HepG2 (cell line): ENCODE data around the gene GLTPD2. TPM values are rescaled to one million over a fixed set of nuclear protein-coding genes. Genes with fewer than 3 reads are reported as not detected.
A peak's percentile ranks its signal among the peaks of the same experiment; 100 is the strongest.

Experiments
- AHR ChIP-seq: IDR thresholded peaks from 2 replicates; pipeline ENCODE4 v1.6.1; 2018; ENCODE audit warnings: missing genetic modification reagents, missing compliant biosample characterization
- CHD2 ChIP-seq: IDR thresholded peaks from 2 replicates; pipeline ENCODE4 v1.6.1; 2011; ENCODE audit warnings: low read depth, low read length, improper control_type of control experiment
- ELF3 ChIP-seq: IDR thresholded peaks from 2 replicates; pipeline ENCODE4 v1.6.1; 2016; ENCODE audit warnings: missing genetic modification reagents, missing compliant biosample characterization
- ERF ChIP-seq: IDR thresholded peaks from 2 replicates; pipeline ENCODE4 v1.6.1; 2018; ENCODE audit warnings: missing biosample characterization, missing genetic modification reagents
- HNF4G ChIP-seq, 2 experiments: sonication (generic) in 1 of 2; formaldehyde crosslinking in 1 of 2; IDR thresholded peaks; 2 replicates each; pipeline versions ENCODE4 v1.4.0 to v1.6.1; 2011 to 2020; ENCODE audit warnings: borderline replicate concordance in 2 of 2, low read depth in 2 of 2, mild to moderate bottlenecking in 2 of 2, low read length in 1 of 2, missing genetic modification reagents in 1 of 2, moderate library complexity in 1 of 2
- KDM1A ChIP-seq: IDR thresholded peaks from 2 replicates; pipeline ENCODE4 v1.6.1; 2016; ENCODE audit warnings: missing compliant biosample characterization
- MEIS1 ChIP-seq: sonication (generic); formaldehyde crosslinking; IDR thresholded peaks from 2 replicates; pipeline ENCODE4 v1.9.0; 2021; ENCODE audit warnings: mild to moderate bottlenecking, missing genetic modification reagents, moderate library complexity, borderline replicate concordance
- MYNN ChIP-seq: sonication (generic); formaldehyde crosslinking; IDR thresholded peaks from 2 replicates; pipeline ENCODE4 v1.4.0; 2020; ENCODE audit warnings: mild to moderate bottlenecking, low read depth, missing genetic modification reagents
- WIZ ChIP-seq: sonication (generic); formaldehyde crosslinking; IDR thresholded peaks from 2 replicates; pipeline ENCODE4 v1.5.1; 2020; ENCODE audit warnings: mild to moderate bottlenecking, missing genetic modification reagents
- polyA plus RNA-seq, 8 experiments: library from polyadenylated mRNA; depleted of rRNA in 3 of 8; stranded (reverse) in 7 of 8; unstranded in 1 of 8; fragments of >200 nt; fragmentation: Illumina TruSeq in 4 of 8; extraction: Trizol in 4 of 8; gene quantifications; 2 replicates each; pipeline versions ENCODE4 v1.2.1 to v1.2.3, GENCODE V29; 2011 to 2016; ENCODE audit warnings: low read depth in 4 of 8, missing spikeins in 1 of 8, mixed read lengths in 1 of 8; ENCODE audit not compliant: insufficient read depth in 1 of 8
- total RNA-seq, 5 experiments: library from RNA; depleted of rRNA; stranded (reverse); fragments of >200 nt; fragmentation: Illumina TruSeq; extraction: Trizol; gene quantifications; 2 replicates each; pipeline ENCODE4 v1.2.3, GENCODE V29; 2016; ENCODE audit warnings: low read depth in 1 of 5
- TF ChIP-seq, protein P1 (sequence below): sonication (generic); formaldehyde crosslinking; IDR thresholded peaks from 2 replicates; pipeline ENCODE4 v1.5.0; 2020; ENCODE audit warnings: mild to moderate bottlenecking, missing genetic modification reagents, borderline replicate concordance
- TF ChIP-seq, protein P2 (sequence below), 2 experiments: fragments of 450-650 bp in 1 of 2; sonication (generic) in 1 of 2; formaldehyde crosslinking; IDR thresholded peaks; 2 replicates each; pipeline versions ENCODE4 v1.5.0 to v1.8.0; 2020 to 2022; ENCODE audit warnings: mild to moderate bottlenecking in 1 of 2, missing genetic modification reagents in 1 of 2
- TF ChIP-seq, protein P3 (sequence below): sonication (generic); formaldehyde crosslinking; IDR thresholded peaks from 2 replicates; pipeline ENCODE4 v1.5.0; 2020; ENCODE audit warnings: missing genetic modification reagents
- TF ChIP-seq, protein P4 (sequence below): sonication (generic); formaldehyde crosslinking; IDR thresholded peaks from 2 replicates; pipeline ENCODE4 v1.4.0; 2020; ENCODE audit warnings: missing genetic modification reagents, borderline replicate concordance
- TF ChIP-seq, protein P5 (sequence below): sonication (generic); formaldehyde crosslinking; IDR thresholded peaks from 2 replicates; pipeline ENCODE4 v1.4.0; 2020; ENCODE audit warnings: mild to moderate bottlenecking, missing genetic modification reagents
- TF ChIP-seq, protein P6 (sequence below): sonication (generic); formaldehyde crosslinking; IDR thresholded peaks from 2 replicates; pipeline ENCODE4 v1.8.0; 2022; ENCODE audit warnings: missing genetic modification reagents, mild to moderate bottlenecking, borderline replicate concordance

The GLTPD2 gene
- total and polyA plus RNA-seq, 2 of the 13 experiments (the other 11 are each of a cell fraction or from before 2014, with no cell fraction given): 7.5 to 12.9 TPM

DNA sequence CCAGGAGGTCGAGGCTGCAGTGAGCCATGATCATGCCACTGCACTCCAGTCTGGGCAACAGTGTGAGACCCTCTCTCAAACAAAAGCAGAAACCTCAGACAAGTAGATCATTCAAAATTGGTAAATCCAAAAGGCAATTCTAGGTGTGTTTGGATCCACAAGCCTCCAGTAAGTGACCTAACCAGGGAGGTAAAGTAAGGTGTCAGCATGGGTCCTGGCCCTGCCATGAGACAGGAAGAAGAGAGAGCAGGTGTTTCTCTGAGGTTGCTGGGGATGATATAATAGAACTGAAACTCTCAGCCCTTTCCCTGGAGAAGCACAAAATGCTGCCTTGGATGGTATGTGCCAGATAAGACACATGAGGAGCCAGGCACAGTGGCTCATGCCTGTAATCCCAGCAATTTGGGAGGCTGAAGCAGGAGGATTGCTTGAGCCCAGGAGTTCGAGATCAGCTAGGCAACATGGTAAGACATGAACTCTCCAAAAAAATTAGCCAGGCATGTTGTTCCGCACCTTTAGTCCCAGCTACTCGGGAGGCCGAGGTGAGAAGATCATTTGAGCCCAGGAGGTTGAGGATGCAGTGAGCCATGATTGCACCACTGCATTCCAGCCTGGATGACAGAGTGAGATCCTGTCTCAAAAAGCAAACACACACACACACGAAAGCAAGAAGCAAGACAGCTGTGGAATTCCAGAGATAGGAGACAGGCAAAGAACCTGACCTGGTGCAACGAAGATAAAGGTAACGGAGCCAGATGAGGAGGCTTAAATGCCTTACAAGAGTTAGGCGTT, 10.6 kb upstream of the GLTPD2 start (continued):
- TF ChIP-seq, protein P1, sequence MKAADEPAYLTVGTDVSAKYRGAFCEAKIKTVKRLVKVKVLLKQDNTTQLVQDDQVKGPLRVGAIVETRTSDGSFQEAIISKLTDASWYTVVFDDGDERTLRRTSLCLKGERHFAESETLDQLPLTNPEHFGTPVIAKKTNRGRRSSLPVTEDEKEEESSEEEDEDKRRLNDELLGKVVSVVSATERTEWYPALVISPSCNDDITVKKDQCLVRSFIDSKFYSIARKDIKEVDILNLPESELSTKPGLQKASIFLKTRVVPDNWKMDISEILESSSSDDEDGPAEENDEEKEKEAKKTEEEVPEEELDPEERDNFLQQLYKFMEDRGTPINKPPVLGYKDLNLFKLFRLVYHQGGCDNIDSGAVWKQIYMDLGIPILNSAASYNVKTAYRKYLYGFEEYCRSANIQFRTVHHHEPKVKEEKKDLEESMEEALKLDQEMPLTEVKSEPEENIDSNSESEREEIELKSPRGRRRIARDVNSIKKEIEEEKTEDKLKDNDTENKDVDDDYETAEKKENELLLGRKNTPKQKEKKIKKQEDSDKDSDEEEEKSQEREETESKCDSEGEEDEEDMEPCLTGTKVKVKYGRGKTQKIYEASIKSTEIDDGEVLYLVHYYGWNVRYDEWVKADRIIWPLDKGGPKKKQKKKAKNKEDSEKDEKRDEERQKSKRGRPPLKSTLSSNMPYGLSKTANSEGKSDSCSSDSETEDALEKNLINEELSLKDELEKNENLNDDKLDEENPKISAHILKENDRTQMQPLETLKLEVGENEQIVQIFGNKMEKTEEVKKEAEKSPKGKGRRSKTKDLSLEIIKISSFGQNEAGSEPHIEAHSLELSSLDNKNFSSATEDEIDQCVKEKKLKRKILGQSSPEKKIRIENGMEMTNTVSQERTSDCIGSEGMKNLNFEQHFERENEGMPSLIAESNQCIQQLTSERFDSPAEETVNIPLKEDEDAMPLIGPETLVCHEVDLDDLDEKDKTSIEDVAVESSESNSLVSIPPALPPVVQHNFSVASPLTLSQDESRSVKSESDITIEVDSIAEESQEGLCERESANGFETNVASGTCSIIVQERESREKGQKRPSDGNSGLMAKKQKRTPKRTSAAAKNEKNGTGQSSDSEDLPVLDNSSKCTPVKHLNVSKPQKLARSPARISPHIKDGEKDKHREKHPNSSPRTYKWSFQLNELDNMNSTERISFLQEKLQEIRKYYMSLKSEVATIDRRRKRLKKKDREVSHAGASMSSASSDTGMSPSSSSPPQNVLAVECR (CRISPR knock-in tag): peak; percentile 78; the same call in 1 of the 2 replicates
- TF ChIP-seq, protein P2, sequence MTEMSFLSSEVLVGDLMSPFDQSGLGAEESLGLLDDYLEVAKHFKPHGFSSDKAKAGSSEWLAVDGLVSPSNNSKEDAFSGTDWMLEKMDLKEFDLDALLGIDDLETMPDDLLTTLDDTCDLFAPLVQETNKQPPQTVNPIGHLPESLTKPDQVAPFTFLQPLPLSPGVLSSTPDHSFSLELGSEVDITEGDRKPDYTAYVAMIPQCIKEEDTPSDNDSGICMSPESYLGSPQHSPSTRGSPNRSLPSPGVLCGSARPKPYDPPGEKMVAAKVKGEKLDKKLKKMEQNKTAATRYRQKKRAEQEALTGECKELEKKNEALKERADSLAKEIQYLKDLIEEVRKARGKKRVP (CRISPR knock-in tag; IDR thresholded peaks at IDR 0.05): peak in 1 of 2 experiments; percentile 91; a peak in 2 of 4 replicates
- TF ChIP-seq HNF4G (IDR thresholded peaks at IDR 0.05; ENCODE audit: borderline replicate concordance, low read depth, low read length) (peak; percentile 39; the same call in 1 of the 2 replicates), HNF4G (CRISPR knock-in tag; IDR thresholded peaks at IDR 0.05; ENCODE audit: borderline replicate concordance, low read depth) (no peak), MYNN (CRISPR knock-in tag) (peak; percentile 34; the same call in 1 of the 2 replicates), MEIS1 (no peak; the same call in 1 of the 2 replicates), KDM1A (peak; percentile 94), ELF3 (CRISPR knock-in tag) (peak; percentile 75), AHR (peak; percentile 92), ERF (CRISPR knock-in tag) (peak; percentile 72; the same call in 1 of the 2 replicates), CHD2 (no peak), WIZ (no peak)
- TF ChIP-seq, protein P3, sequence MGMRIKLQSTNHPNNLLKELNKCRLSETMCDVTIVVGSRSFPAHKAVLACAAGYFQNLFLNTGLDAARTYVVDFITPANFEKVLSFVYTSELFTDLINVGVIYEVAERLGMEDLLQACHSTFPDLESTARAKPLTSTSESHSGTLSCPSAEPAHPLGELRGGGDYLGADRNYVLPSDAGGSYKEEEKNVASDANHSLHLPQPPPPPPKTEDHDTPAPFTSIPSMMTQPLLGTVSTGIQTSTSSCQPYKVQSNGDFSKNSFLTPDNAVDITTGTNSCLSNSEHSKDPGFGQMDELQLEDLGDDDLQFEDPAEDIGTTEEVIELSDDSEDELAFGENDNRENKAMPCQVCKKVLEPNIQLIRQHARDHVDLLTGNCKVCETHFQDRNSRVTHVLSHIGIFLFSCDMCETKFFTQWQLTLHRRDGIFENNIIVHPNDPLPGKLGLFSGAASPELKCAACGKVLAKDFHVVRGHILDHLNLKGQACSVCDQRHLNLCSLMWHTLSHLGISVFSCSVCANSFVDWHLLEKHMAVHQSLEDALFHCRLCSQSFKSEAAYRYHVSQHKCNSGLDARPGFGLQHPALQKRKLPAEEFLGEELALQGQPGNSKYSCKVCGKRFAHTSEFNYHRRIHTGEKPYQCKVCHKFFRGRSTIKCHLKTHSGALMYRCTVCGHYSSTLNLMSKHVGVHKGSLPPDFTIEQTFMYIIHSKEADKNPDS: no peak
- TF ChIP-seq, protein P4, sequence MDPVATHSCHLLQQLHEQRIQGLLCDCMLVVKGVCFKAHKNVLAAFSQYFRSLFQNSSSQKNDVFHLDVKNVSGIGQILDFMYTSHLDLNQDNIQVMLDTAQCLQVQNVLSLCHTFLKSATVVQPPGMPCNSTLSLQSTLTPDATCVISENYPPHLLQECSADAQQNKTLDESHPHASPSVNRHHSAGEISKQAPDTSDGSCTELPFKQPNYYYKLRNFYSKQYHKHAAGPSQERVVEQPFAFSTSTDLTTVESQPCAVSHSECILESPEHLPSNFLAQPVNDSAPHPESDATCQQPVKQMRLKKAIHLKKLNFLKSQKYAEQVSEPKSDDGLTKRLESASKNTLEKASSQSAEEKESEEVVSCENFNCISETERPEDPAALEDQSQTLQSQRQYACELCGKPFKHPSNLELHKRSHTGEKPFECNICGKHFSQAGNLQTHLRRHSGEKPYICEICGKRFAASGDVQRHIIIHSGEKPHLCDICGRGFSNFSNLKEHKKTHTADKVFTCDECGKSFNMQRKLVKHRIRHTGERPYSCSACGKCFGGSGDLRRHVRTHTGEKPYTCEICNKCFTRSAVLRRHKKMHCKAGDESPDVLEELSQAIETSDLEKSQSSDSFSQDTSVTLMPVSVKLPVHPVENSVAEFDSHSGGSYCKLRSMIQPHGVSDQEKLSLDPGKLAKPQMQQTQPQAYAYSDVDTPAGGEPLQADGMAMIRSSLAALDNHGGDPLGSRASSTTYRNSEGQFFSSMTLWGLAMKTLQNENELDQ (CRISPR knock-in tag): no peak
- TF ChIP-seq, protein P5, sequence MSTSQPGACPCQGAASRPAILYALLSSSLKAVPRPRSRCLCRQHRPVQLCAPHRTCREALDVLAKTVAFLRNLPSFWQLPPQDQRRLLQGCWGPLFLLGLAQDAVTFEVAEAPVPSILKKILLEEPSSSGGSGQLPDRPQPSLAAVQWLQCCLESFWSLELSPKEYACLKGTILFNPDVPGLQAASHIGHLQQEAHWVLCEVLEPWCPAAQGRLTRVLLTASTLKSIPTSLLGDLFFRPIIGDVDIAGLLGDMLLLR: no peak
- TF ChIP-seq, protein P6, sequence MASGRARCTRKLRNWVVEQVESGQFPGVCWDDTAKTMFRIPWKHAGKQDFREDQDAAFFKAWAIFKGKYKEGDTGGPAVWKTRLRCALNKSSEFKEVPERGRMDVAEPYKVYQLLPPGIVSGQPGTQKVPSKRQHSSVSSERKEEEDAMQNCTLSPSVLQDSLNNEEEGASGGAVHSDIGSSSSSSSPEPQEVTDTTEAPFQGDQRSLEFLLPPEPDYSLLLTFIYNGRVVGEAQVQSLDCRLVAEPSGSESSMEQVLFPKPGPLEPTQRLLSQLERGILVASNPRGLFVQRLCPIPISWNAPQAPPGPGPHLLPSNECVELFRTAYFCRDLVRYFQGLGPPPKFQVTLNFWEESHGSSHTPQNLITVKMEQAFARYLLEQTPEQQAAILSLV (CRISPR knock-in tag): peak; percentile 29; the same call in 1 of the 2 replicates
